G401.6 (cell line): ENCODE results near the gene NFIL3.
"Not testable (repeated sequence)": the region's sequence is repeated elsewhere in the genome, so short reads cannot be mapped to it uniquely, and the experiment has no call there.

Experiments used
- FAIRE-seq: peaks from 2 replicates; lab custom pipeline; 2012; peaks lifted over from hg19 to GRCh38; lab: Jason Lieb, UNC

Gene NFIL3, protein sequence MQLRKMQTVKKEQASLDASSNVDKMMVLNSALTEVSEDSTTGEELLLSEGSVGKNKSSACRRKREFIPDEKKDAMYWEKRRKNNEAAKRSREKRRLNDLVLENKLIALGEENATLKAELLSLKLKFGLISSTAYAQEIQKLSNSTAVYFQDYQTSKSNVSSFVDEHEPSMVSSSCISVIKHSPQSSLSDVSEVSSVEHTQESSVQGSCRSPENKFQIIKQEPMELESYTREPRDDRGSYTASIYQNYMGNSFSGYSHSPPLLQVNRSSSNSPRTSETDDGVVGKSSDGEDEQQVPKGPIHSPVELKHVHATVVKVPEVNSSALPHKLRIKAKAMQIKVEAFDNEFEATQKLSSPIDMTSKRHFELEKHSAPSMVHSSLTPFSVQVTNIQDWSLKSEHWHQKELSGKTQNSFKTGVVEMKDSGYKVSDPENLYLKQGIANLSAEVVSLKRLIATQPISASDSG

DNA sequence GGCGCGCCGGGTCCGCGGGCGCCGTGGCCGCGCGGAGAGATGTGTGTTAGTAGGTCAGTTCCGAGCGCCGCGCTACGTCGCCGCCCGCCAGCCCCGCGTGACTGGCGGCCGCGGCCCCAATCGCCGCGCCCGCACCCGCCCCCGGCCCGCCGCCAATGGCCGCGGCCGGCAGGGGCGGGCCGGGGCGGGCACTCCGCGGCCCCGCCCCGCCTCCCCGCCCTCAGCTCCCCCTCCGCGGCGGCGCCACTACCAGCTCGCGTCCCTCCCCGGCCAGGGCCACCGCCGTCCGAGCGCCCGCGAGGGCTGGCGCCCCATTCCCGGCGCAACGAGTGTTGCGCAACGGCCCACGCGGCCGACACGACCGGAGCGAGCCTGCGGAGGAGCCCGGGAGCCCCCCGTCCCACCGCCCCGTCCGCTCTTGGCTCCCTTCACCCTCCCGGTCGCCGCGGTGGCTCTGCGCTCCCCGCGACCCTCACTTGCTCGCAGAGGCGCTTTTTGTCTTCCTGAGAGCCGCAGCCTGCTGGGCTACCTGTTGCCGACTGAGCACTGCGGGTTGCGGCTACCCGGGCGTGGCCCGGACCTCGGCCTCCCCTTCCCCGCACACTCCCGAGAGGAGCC lies at the start of gene NFIL3:
TSS of gene NFIL3 (minus strand) at position 48 of the 618 bp plus-strand sequence. CDS start 13,098 bp downstream, outside the sequence.
- FAIRE-seq: no peak

DNA sequence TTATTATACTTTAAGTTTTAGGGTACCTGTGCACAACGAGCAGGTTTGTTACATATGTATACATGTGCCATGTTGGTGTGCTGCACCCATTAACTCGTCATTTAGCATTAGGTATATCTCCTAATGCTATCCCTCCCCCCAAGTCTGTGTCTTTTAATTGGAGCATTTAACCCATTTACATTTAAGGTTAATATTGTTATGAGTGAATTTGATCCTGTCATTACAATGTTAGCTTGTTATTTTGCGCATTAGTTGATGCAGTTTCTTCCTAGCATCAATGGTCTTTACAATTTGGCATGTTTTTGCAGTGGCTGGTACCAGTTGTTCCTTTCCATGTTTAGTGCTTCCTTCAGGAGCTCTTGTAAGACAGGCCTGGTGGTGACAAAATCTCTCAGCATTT lies 47.9 kb upstream of the NFIL3 start:
- FAIRE-seq: not testable (repeated sequence)

DNA sequence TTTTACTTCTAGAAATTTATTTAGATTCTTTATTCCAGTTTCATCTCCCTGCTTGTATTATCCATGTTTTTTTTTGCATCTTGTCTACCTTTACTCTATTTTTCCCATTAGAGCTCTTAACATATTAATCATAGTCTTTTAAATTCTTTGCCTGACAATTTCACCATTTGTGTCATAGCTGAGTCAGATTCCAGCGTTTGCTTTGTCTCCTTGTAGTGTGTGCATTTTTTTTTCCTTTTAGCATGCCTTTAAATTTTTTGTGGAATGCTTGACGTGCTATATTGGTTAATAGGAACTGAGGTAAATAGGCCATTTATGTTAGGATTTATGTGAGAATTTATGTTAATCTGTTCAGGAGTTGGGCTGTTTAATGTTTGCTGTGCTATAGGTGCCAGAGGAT lies 41.8 kb upstream of the NFIL3 start:
- FAIRE-seq: no peak

DNA sequence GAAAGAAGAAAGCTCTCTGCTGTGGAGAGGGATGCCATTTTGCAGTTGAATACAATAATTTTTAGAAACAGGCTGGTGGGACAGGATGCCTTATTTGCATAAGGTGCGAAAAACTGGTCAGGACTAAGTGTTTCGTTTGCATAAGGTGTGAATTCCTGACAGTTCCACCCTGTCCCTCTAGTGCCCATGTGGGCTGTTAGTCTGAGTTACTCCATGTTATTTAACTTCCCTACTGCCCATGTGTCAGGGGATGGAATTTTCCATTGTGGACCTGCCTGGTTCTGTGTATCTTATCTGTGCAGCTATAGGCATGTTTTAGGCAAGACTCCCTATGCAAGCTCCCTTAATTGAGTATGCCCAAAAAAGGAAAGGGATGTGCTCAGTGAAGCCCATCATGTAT lies 35.3 kb upstream of the NFIL3 start:
- FAIRE-seq: no peak

DNA sequence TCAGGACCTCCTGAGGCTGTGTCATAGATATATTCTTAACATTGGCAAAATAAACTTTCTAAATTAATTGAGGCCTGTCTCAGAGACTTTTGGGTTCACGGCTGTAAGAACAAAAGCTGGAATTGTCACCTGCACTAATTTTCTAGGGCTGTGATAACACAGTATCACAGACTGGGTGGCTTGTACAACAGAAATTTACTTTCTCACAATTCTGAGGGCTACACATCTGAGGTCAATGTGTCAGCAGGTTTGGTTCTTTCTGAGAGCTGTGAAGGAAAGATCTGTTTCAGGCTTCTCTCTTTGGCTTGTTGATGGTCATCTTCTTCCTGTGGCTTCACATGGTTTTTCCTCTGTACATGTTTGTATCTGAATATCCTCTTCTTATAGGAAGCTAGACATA lies 29.2 kb upstream of the NFIL3 start:
- no peak for FAIRE-seq

DNA sequence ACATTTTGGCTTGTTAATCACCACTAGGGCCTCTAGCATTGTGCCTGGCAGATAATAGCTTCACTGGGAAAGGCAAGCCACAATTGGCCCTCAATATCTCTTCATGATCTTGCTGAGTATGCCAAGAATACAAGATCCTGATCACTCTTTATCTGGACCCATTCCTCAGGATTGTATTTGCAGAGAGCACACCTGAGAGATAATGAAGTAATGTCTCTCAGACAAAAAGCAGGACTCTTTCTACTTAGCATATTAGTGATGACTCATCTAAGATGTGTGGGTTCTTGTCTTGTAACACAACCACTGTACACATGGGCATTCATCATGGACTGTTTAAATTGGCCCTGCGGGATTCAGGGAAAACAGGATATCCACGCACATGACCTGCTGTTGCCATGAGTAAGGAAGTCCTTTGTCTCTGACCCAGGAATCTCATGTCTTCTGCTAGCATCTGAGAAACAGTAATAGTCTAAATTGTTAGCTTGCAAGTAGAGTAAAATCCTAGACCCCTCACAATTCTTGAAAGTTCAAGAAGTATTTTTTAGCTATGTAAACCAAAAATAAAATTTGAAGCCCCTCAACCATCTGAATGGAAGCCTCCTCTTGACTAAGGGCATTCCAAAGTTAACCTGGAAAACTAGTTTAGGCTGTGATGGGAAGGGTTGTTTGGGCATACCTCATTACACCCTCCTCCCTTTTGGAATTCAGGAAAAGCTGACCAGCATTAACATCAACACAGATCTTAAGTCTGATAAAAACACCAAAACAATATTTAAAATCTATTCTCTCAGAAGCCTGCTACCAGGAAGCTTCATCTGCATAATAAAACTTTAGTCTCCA lies 28.0 kb upstream of the NFIL3 start:
- no peak for FAIRE-seq

DNA sequence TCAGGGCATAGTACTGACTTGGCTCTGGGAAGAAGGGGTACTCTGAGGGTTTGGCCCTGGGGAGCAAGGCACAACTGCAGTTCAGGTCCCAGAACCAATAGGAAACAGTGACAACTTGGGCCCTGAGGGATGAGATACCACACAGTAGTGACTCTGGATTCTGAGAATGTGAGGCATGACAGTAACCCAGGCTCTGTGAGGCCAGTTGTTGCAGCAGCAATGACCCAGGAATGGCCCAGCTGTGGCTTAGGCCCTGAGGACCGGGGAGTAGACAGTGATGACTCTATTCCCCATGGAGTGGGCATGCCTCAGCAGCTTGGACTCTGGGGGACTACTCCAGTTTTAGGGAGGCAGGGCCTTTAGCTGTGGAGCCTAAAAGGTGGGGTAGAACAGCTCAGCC lies 21.5 kb upstream of the NFIL3 start:
- FAIRE-seq: no peak

DNA sequence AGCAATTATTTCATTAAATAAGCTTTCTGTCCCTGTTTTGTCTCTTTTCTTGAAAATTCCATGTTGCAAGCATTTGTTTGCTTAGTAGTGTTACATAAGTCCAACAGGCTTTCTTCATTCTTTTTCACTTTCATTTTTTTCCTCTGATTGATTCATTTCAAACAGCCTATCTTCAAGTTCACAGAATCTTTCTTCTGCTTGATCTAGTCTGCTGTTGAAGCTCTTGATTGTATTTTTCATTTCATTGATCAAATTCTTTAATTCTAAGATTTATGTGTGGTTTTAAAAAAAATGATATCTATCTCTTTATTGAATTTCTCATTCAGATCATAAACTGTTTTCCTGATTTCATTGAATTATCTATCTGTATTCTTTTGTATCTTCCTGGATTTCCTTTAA lies 20.4 kb upstream of the NFIL3 start:
- no peak for FAIRE-seq

DNA sequence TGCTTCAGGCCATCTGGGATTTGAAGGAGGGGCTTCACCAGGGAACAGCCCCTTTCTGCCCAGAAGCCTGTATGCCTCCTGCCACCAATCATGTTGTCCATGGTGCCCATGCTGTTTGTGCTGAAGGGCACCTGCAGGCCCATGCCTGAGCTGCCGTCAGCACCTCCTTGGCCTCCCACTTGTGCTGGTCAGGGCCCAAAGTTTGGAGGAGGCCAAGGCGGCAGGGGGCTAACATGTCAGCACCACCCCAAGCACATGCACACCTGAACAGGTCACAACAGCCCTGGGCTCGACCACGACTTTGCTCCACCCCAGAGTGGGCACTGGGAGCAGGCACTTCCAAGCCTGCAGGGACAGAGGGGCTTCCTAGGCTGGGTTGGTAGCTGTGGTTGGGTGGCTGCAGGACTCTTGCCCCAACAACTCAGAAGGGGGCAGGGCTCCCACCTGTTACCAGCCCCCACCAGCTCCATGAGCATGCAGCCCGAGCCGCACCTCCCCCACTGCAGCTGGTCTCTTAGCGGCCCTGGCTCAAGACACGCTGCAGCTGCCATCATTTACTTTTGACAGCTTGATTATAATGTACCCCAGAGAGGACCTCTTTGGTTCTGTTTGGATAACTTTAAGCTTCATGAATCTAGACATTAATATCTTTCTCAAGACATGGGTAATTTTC lies 19.8 kb upstream of the NFIL3 start:
- FAIRE-seq: no peak

DNA sequence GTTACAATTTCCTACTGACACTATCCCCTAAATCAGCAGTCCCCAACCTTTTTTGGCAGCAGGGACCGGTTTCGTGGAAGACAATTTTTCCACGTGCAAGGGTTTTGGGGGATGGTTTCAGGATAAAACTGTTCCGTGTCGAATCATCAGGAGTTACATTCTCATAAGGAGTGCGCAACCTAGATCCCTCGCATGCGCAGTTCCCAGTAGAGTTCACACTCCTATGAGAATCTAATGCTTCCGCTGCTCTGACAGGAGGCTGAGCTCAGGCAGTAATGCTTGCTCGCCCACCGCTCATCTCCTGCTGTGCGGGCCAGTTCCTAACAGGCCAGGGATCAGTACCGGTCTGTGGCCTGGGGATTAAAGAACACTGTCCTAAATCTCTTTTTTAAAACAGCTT lies 13.2 kb upstream of the NFIL3 start:
- no peak for FAIRE-seq

DNA sequence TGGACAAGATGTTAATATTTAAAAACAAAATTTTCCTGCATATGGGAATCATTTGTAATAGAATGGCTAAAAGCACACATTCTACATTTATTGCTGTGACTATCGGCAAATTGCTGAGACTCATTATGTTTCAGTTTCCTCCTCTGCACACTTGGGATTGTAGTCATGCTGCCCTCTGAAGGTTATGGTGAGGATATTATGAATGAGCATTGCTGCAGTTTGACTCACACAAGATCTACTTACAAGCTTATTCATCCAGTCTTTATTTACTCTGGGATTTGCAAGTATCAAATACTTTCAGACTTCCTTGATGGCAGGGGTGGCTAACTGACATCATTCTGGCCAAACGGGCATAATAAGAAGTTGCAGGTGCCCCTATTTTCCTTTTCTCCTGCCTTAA lies 9.5 kb upstream of the NFIL3 start:
- FAIRE-seq: no peak

DNA sequence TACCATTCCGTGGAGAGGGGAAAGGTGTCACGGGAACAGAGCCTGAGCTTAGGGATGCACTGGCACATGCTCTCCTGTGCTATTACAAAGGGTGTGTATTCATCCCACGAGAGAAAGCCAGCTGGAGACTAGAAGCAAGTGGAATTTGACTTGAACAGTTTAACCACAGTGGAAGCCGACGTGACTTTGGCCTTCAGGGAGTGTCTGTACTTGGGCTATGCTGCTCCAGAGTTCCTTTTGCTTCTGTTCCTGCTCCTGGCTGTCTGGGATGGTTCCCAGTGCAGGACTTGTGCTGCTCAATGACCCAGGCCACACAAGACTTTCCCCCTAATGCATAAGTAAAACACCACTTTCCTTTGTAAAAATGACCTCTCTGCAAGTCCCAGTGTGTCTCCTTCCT lies 7.9 kb upstream of the NFIL3 start:
- FAIRE-seq: no peak

DNA sequence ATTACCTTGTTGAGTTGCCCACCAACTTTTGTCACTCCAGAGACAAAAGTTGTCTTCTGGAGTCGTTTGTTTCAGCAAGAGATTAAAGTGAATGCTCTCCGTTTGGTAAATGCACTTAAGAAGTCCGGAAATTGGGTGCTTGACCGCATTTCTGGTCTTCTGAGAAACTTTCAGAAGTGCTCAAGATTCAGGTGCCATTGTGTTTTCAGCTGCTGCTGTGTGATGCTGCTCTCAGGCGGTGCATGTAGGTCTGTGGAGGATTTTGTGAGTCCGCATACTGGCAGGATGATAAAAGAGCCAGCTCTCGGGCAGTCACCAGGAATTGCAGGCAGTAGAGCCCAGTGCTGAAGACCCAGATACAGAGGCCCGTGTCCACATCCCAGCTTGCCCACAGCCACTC lies 5.9 kb upstream of the NFIL3 start:
- no peak for FAIRE-seq

DNA sequence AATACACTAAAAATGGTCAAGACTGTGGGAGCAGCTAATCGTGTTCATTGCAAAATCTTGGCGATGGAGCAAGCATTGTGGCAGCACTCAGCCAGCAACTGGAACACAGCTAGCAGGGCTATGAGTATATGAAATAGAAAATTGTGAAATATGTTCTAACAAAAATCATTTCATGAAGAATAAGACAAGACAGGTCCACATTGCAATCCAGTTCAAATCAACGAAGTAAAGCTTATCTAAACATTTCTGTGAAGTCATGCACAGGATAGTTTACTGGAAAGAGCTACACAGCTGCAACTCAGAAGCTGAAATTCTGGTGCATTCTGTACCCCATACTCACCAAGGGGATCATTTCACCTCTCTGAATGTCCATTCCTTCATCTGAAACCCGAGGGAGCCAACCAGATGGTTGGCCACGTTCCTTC lies 5.3 kb upstream of the NFIL3 start:
- FAIRE-seq: no peak

DNA sequence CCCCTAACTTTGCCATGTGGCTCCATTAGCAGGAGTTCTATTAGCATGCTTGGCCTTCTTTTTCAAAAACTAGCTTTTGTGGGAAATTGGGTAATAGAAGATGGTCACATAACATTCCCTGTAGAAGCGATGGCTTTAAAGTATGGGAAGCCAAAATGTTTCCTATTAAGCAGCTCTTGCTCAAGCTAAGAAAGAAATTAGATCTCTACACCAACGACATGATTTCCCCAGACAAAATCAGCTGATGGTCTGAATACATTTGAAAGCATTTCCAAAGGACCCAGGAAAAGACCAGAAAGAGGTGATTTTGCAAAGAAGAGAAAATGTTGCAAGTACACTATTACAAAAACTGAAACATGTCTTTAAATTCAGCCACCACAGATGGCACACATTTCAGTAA lies 4.8 kb upstream of the NFIL3 start:
- no peak for FAIRE-seq

DNA sequence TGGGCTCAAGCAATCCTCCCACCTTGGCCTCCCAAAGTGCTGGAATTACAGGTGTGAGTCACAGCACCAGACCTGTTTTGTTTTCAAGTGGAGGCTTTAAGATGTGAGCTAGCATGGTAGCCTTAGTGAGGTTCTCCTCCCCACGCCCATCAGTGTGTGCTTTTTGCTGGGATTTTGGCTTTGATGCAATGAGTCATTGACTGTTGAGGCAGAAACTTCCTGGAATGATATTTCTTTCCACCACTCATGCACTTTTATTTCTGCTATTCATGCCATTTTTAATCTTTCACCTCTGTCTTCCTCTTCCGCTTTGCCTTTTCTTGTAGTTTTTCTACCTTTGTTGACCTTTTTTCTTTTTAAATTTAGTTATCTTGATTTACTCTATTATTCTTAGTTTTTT lies 4.2 kb upstream of the NFIL3 start:
- FAIRE-seq: no peak

DNA sequence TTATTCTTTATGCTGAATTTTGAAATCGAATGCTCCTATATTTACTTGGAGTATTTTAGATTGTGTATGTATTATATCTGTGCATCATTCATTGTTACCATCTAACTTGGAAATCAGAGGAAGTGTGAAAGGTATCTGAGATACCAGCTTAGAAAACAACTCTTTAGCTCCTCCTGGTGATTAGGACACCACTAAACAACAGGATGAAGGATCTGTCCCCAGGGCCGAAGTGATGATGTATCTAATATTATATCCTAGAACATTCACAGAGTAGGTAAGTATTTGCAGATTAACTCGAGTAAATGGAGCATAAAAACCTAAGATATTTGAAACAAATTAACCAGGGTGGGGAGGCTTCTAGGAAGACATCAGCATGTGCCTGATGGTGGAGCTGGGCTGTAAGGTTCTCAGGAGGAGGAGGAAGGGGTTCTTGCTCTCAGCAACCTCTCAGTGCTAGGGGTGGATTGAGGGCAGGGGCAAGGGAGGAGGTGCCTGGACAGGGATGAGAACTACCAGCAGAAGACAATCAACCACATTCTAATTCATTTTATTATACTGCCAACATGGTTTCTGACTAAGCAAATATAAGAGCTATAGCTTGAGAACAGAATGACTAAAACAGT lies 2.6 kb upstream of the NFIL3 start:
- no peak for FAIRE-seq

DNA sequence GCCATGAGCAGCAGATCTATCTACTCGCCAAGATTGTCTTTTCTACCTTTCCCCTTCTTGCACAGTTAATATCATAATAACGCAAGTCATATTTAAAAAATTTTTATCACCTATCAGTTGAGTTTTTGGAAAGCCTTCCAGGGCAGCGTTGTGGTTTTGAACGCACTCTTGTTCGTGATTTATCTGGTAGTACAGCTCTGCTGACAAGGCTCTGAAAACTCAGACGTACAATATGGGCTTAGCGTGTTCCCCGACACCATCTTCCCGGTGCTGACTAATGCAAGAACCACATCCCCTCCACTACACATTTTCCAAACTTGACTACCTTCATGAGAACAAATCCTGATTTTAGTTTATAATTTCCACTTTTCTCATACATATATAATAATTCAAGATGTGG lies 1.6 kb upstream of the NFIL3 start:
- no peak for FAIRE-seq

DNA sequence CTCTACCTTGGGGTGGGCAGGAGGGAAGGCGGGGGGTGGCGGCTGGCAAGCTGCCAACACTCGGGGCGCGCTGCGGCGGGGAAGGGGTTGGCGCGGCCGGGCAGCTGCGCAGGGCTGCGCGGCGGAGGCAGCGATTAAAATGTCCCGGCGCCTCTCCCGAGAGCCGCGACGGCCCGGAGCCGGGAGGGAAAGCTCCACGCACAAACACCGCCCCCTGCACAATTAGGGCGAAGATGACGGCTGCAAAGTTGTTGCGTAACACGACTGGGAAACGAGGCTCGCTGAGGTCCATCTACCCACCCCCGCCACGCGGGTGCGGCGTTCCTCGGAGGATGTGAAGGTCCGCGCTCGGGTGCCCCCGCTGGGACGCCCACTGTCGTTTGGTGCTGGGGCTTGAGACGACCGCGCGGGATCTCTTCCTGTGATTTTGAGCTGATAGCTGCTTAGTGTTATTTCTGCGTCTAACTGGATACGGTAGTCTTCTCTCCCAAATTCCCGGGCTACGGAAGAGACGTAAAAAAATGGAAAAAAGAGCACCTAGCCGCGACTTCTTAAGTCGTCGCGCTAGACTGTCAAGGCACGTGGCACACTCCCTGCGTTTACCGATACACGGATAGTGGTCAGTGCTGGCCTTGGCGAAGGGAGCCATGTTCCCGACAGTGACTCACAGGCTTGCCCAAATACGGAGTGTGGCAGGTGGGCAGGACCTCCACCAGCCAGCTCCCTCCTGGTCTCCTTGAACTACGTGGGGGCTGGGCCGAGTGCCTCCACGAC lies 958 bp upstream of the NFIL3 start:
- FAIRE-seq: no peak

DNA sequence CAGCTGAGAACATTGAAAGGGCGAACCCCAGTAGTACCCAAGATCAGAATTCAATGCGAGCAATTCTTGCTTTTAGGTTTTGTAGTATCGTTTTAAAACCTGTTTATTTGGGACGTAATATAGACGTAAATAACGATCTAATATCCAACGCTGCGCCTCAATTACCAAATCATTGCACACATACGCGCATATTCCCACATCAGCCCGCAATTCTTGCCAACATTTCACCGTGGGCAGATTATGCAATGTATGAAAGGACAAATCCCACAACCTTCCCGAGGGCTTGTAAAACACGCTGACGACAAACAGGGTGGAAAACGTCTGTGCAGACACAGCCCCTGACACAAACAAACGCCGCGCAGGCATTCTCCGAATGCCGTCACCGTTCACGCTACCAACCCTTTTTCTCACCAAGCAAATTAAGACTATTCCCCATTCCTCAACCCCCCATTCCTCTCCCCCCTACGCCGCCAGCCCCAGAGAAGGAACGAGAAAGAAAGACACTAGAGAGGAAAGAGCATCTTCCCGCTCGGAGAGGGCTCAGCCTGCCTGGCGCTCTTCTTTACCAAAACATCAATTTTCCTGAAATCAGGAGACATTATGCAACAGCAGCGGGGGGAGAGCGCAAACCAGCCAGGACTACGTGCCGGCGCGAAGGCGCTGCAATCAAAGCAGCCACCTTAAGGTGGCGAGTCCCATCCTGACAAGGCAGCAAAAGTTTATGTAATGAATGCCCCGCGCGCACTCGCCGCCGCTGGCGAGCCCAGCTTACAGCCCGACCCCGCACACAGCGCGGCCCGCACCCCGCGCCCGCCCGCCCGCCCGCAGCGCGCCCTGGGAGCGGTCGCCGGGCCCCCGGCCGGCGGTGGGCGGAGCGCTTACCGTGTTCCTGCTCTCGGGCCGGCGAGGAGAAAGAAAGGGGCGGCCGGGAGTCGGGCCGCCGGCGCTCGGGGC lies 597 bp downstream of the NFIL3 start:
- FAIRE-seq: no peak
